AG20443 (cell line): ENCODE data around the gene TMEM229B.
"Not testable (repeated sequence)": the region's sequence is repeated elsewhere in the genome, so short reads cannot be mapped to it uniquely, and the experiment has no call there.

Source experiments
- DNase-seq: peaks from one replicate; pipeline ENCODE4 v3.0.0; 2012; ENCODE audit warnings: low spot score, mixed read lengths

Gene TMEM229B

DNA sequence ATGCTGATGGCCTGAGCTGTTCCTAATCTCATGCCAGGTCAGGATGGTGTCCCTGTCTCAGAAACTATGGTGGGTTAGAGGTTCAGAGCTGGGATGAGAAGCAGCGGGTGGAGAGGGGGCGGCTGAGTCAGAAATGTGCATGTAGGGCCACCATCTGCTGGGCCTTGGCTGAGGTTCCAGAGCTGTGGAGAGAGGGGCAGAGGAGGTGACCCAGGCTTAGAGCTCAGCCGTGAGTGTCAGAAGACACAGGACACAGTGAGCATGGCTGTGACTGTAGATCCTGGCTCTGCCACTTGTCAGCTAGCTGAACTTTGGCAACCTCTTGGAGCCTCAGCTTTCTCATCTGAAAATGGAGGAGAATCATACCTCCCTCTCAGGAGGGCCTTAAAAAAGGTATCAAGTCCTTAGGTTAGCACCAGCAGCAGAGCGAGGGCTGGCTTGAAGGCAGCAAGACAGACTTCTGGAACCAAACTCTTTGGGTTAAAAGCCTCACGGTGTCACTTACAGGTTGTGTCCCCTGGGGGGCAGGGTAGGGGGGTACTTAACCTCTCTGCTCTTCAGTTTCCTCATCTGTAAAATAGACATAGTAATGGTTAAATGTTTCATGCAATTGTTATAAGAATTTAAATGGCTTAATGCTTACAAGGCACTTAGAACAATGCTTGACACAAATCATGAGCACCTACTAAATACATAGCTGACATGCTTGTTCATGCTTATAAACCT lies 34.8 kb downstream of the TMEM229B start:
- DNase-seq: no peak

DNA sequence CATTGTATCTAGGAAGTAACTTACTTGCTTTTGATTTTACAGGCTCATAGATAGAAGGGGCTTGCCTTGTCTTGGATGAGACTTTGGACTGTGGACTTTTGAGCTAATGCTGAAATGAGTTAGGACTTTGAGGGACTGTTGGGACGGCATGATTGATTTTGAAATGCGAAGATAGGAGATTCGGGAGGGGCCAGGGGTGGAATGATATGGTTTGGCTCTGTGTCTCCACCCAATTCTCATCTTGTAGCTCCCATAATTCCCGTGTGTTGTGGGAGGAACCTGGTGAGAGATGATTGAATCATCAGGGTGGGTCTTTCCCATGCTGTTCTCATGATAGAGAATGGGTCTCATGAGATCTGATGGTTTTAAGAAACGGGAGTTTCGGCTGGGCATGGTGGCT lies 36.9 kb downstream of the TMEM229B start:
- DNase-seq: not testable (repeated sequence)

DNA sequence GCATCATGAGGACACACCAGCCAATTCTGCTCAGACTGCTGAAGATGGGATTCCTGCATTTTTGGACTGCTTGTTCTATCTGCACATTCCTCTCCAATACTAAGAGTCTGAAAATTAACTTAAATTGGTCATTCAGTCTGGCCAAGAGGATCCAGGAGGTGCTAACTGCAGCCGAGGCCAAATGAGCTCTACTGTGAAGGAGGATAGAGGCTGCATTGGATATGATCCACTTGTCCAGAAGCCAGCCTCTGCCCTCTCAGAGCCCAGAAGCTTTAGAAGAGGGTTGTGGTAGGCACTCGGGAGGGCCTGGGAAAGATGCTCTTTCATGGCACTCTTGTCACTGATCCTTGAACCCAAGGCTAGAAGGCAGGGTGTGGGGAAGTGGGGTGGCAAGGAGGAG lies 39.4 kb downstream of the TMEM229B start:
- DNase-seq: no peak

- DNase-seq: no peak
These were observed 41.5 kb downstream of the TMEM229B start for GRCh38 chr14:67447033-67447381.

DNA sequence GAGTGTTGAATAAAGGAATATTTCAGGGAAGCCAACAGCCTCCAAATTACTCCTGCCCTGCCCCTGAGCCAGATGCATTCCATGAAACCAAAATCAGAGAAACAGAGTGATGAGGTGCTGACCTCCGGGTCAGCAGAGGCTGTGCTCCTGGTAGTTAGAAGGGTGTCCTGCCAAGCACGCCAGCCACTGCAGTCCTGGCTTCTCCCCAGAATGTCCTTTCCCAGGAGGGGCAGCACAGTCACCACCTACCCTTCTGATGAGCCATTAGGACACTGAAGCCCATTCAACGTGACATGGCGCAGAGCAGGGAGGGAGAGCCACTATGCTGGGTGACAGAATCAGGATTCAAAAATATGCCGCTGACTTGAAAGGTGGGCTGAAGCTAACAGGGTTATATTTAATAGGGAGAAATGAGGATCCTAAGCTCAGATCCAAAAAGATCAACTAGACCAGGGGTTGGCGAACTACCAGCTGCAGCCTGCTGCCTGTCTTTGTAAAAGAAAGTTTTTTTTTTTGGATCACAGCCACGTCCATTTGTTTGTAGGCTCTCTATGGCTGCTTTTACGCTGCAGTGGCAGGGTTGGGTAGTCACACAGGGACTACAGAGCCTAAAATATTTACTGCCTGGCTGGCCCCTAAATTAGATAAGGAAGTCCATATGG lies 42.0 kb downstream of the TMEM229B start:
- DNase-seq: no peak

DNA sequence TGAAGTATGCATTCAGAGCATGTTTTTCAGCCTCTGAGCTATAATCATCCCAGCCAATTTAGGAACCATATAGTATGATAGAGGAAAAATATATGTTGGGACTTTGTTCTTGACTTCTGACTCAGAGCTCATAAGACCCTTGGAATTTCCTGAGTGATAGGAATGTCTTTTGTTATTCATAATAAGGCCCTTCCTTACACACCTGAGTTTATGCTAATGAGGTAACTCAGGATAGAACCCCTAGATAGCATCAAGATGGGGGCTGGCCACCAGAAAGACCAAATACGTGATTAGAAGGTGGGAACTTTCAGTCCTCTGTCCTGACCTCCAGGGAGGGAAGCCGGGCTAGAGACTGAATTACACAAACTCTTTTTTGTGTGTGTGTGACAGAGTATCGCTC lies 44.1 kb downstream of the TMEM229B start:
- DNase-seq: no peak

- no peak for DNase-seq
These were observed 46.2 kb downstream of the TMEM229B start for GRCh38 chr14:67442139-67442906.

- no peak for DNase-seq
These were observed 46.8 kb downstream of the TMEM229B start for GRCh38 chr14:67441672-67442071.

DNA sequence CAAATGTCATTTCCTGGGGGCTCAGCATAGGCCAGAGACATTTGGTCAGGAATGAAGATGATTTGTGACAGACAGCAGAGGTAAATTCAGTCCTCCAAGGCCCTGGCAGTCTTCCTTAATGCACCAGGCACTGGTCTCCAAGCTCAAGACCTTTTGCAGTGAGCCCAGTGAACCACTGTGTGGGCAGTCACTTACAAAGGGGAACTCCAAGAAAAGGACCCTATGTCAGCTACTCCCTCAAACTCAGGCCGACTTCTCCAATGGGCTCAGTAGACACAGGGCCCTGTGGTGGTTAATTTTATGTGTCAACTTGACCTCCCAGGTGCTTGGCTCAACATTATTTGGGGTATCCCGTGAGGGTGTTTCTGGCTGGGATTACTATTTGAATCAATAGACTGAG lies 47.3 kb downstream of the TMEM229B start:
- no peak for DNase-seq

GRCh38 chr14:67440513-67440912 lies 48.0 kb downstream of the TMEM229B start:
- no peak for DNase-seq

GRCh38 chr14:67438969-67439368 lies 49.6 kb downstream of the TMEM229B start:
- no peak for DNase-seq

- no peak for DNase-seq
These were observed 52.3 kb downstream of the TMEM229B start for GRCh38 chr14:67436006-67436866.

- no peak for DNase-seq
These were observed 52.9 kb downstream of the TMEM229B start for GRCh38 chr14:67435603-67436002.

DNA sequence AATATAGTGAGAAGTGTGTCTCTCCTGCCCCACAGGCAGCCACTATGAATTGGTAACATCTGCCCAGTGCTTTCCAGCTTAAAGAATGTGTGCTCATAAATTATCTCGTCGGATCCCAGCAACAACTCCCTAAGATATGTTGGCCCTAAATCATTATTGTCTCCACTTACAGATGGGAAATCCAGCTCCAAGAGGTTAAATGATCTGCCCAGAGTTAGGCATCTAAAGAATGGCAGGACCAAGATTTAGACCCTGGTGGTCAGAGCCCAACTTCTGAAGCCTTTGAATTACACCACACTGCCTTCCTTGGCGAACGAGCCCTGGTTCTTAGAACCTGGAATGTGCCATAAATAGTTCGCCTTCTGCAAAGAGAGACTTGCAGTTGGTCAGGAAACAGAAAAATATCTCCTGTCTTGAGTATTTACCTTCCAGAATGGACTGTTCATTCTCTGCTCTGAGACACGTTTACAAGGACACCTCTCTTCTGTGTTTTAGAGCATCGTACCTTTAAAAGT lies 56.4 kb downstream of the TMEM229B start:
- no peak for DNase-seq

- DNase-seq: no peak
These were observed 58.9 kb downstream of the TMEM229B start for GRCh38 chr14:67429510-67430205.

- peak; percentile 73 for DNase-seq
These were observed 60.0 kb downstream of the TMEM229B start for GRCh38 chr14:67428501-67429031.

GRCh38 chr14:67426983-67427606 lies 61.4 kb downstream of the TMEM229B start:
- DNase-seq: peak; percentile 89

GRCh38 chr14:67426161-67426560 lies 62.4 kb downstream of the TMEM229B start:
- DNase-seq: no peak

DNA sequence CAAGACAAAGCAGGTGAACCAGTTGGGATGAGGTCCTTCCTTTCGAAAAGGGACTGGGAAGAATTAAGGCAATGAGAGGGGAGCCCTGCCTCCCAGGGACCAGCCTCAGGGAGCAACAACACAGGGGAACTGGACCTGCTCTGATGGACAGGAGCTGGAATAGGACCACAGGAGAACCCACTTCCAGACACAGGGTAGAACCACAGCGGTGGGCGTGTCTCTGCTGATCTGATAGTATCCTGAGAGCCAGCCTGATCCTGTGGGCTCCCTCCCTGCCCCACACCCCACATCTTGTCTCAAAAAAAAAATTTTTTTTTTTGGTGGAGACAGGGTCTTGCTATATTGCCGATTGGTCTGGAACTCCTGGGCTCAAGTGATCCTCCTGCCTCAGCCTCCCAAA lies 62.9 kb downstream of the TMEM229B start:
- no peak for DNase-seq

DNA sequence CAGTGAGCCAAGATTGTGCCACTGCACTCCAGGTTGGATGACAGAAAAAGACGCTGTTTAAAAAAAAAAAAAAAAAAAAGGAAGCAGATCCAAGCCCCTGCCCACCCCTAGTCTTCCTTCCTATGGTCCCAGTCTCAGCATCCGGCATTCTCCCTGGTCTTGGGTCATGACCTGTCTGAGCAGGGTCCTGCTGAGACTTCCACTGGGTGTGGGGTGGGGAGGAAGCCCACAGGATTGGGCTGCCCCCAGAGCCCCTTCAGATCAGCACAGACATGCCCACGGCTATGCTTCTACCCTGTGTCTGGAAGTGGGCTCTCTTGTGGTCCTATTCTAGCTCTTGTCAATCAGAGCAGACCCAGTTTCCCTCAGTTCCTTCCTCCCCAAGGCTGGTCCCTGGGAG lies 64.0 kb downstream of the TMEM229B start:
- DNase-seq: no peak

DNA sequence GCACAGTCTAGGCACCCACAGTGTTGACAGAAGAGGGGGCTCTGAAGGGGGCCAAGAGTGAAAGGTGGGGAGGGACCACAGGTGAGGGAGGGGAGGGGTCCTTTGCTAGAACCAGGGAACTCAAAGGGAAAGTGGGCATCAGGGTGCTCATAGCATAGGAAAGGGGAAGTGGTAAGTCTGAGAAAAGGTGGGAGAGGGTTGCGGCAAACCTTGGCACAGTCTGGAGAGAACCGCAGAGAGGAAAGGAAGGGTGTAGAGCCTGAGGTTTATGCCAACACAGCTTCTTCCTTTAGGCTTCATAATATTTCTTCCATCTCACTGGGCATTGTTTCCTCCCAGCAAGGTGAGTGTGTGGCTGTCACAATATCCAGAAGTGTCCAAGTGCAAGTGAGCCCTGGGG lies 65.1 kb downstream of the TMEM229B start:
- DNase-seq: no peak
